ENCODE data around the gene SLC16A6. TPM values are rescaled to one million over a fixed set of nuclear protein-coding genes. Genes with fewer than 3 reads are reported as not detected.

SLC16A6 gene
- total RNA-seq, 1 experiment from 2014 or later = 4.8 TPM

DNA sequence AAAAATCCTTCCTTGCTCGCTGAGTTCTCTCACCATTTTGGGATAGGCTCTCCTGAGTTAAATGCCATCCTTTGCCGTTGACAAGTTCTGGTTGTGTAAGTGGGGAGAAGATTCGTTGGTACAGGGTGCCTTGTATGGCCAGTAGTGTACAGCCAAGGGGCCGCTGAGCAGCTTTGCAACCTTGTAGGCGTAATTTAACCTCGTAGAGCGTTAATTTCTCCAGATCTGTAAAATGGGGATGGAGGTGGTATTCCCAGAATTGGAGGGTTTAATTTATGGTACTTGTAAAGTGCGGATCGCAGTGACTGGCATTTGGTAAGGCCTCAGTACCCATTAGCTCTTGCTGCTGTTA, 1.7 kb upstream of the SLC16A6 start:
- TF ChIP-seq, protein P1, sequence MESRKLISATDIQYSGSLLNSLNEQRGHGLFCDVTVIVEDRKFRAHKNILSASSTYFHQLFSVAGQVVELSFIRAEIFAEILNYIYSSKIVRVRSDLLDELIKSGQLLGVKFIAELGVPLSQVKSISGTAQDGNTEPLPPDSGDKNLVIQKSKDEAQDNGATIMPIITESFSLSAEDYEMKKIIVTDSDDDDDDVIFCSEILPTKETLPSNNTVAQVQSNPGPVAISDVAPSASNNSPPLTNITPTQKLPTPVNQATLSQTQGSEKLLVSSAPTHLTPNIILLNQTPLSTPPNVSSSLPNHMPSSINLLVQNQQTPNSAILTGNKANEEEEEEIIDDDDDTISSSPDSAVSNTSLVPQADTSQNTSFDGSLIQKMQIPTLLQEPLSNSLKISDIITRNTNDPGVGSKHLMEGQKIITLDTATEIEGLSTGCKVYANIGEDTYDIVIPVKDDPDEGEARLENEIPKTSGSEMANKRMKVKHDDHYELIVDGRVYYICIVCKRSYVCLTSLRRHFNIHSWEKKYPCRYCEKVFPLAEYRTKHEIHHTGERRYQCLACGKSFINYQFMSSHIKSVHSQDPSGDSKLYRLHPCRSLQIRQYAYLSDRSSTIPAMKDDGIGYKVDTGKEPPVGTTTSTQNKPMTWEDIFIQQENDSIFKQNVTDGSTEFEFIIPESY (IDR thresholded peaks at IDR 0.05; ENCODE audit: extremely low read depth, insufficient replicate concordance, low read length) = no peak
- no peak for TF ChIP-seq POLR2AphosphoS5 (IDR thresholded peaks at IDR 0.05; ENCODE audit: low read depth, low read length)
- TF ChIP-seq ELF1 (IDR thresholded peaks at IDR 0.05; ENCODE audit: borderline replicate concordance, low read depth) = no peak
- TF ChIP-seq, protein P2, sequence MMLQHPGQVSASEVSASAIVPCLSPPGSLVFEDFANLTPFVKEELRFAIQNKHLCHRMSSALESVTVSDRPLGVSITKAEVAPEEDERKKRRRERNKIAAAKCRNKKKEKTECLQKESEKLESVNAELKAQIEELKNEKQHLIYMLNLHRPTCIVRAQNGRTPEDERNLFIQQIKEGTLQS (IDR thresholded peaks at IDR 0.05) = no peak
- TF ChIP-seq ZFX (IDR thresholded peaks at IDR 0.05) = no peak
- TF ChIP-seq CEBPB (IDR thresholded peaks at IDR 0.05; ENCODE audit: low read depth) = no peak
- TF ChIP-seq JUND (IDR thresholded peaks at IDR 0.05) = no peak
- TF ChIP-seq SP1 (IDR thresholded peaks at IDR 0.05; ENCODE audit: low read depth) = no peak
- TF ChIP-seq CBX3 (IDR thresholded peaks at IDR 0.05; ENCODE audit: low read depth) = no peak
- TF ChIP-seq RAD21 (IDR thresholded peaks at IDR 0.05; ENCODE audit: low read depth) = no peak
- H3K9ac ChIP-seq (ENCODE audit: low read length) = peak overlapping the region; percentile 87
- RAD21 ChIA-PET (ENCODE audit: low non-redundant PET in 1 of 2, low total read pairs in 2 of 2, uncharacterized antibody in 2 of 2, unreplicated experiment in 2 of 2) = interaction anchor here in 1 of 2 experiments (1.8 kb wide), 1 partner anchor 106 kb away, joined by 7 read pairs; no protein-coding TSS in a partner anchor

More for the DNA sequence above, 1.7 kb upstream of the SLC16A6 start:
- H4K20me1 ChIP-seq (ENCODE audit: insufficient read depth) = no peaks in the 10 kb centered on the region
- no peaks in the 10 kb centered on the region for H3K27me3 ChIP-seq (ENCODE audit: insufficient read depth, low read length)
- no peaks in the 10 kb centered on the region for H3K9me2 ChIP-seq (ENCODE audit: insufficient read depth)
- H3K4me3 ChIP-seq (replicated peaks in 1 of 2; ENCODE audit: low read depth in 1 of 2, low read length in 2 of 2) = peak overlapping the region; percentile 60 to 74
- 0 out of 2 replicates have a peak, but pooled peaks cover 12% of the 10 kb centered on the region for H3K79me2 ChIP-seq (ENCODE audit: insufficient read depth, low read length)
- H3K4me1 ChIP-seq (ENCODE audit: control insufficient read depth in 1 of 2, insufficient read depth in 2 of 2, low read length in 2 of 2) = peaks cover 53 to 75% of the 10 kb centered on the region in 2 experiments
- intact Hi-C loops (cut with micrococcal nuclease) = loop anchor here (2.0 kb wide), 1 partner anchor 88 kb away; no protein-coding TSS in a partner anchor
- no peaks in the 10 kb centered on the region for H3K9me3 ChIP-seq (ENCODE audit: control insufficient read depth in 1 of 2, insufficient read depth in 1 of 2, low read depth in 1 of 2, low read length in 2 of 2)
- ChIA-PET CTCF (interaction anchor here (1.2 to 1.9 kb wide), 2 partner anchors 29 to 106 kb away, joined by 4 to 7 read pairs; no protein-coding TSS in a partner anchor), POLR2A (interaction anchor here (1.0 to 1.6 kb wide), 8 partner anchors 11 to 106 kb away, joined by 3 to 8 read pairs (median 4); no protein-coding TSS in a partner anchor)
- ATAC-seq = peak; percentile 1; the same call in 1 of the 2 replicates
- no peak for DNase-seq (ENCODE audit: low read depth, low spot score)
- H3K4me2 ChIP-seq (ENCODE audit: low read length) = peak overlapping the region; percentile 96
- no TSS peak for BruUV-seq (replicated peaks)
- peak overlapping the region; percentile 70 for H2AFZ ChIP-seq (ENCODE audit: low read depth, low read length, poor library complexity, severe bottlenecking)
- no peaks in the 10 kb centered on the region for H3K36me3 ChIP-seq (ENCODE audit: control insufficient read depth in 1 of 2, insufficient read depth in 2 of 2, low read length in 2 of 2)
- H3K27ac ChIP-seq (ENCODE audit: low read depth, low read length) = peak overlapping the region; percentile 92
